Ishikawa (cell line): Measurements from ENCODE around the gene GOLGA1.
A peak's percentile ranks its signal among the peaks of the same experiment; 100 is the strongest.

Experiments
- CEBPB ChIP-seq: IDR thresholded peaks from 2 replicates; pipeline ENCODE4 v1.6.1; 2012
- CREB1 ChIP-seq: IDR thresholded peaks from 2 replicates; pipeline ENCODE4 v1.6.1; 2012; ENCODE audit warnings: low read depth
- EGR1 ChIP-seq: IDR thresholded peaks from 2 replicates; pipeline ENCODE4 v1.6.1; 2012
- EP300 ChIP-seq: IDR thresholded peaks from 2 replicates; pipeline ENCODE4 v1.6.1; 2012; ENCODE audit warnings: borderline replicate concordance
- FOXM1 ChIP-seq: IDR thresholded peaks from 2 replicates; pipeline ENCODE4 v1.6.1; 2012; ENCODE audit warnings: low read depth, borderline replicate concordance
- NFIC ChIP-seq: IDR thresholded peaks from 2 replicates; pipeline ENCODE4 v1.6.1; 2012
- RAD21 ChIP-seq: IDR thresholded peaks from 2 replicates; pipeline ENCODE4 v1.6.1; 2012; ENCODE audit warnings: low read depth
- TAF1 ChIP-seq: IDR thresholded peaks from 2 replicates; pipeline ENCODE4 v1.6.1; 2012; ENCODE audit warnings: low read depth, mild to moderate bottlenecking
- TCF12 ChIP-seq: IDR thresholded peaks from 2 replicates; pipeline ENCODE4 v1.6.1; 2012; ENCODE audit warnings: low read depth
- TEAD4 ChIP-seq: IDR thresholded peaks from 2 replicates; pipeline ENCODE4 v1.6.1; 2012
- YY1 ChIP-seq: IDR thresholded peaks from 2 replicates; pipeline ENCODE4 v1.6.1; 2012; ENCODE audit warnings: low read depth
- ZBTB7A ChIP-seq: IDR thresholded peaks from 2 replicates; pipeline ENCODE4 v1.6.1; 2012; ENCODE audit warnings: low read depth
- TF ChIP-seq, protein P1 (sequence below): IDR thresholded peaks from 2 replicates; pipeline ENCODE4 v1.6.1; 2012; ENCODE audit warnings: low read depth, mild to moderate bottlenecking
- TF ChIP-seq, protein P2 (sequence below): IDR thresholded peaks from 2 replicates; pipeline ENCODE4 v1.6.1; 2012
- TF ChIP-seq, protein P3 (sequence below): IDR thresholded peaks from 2 replicates; pipeline ENCODE4 v1.6.1; 2012

The GOLGA1 gene

DNA sequence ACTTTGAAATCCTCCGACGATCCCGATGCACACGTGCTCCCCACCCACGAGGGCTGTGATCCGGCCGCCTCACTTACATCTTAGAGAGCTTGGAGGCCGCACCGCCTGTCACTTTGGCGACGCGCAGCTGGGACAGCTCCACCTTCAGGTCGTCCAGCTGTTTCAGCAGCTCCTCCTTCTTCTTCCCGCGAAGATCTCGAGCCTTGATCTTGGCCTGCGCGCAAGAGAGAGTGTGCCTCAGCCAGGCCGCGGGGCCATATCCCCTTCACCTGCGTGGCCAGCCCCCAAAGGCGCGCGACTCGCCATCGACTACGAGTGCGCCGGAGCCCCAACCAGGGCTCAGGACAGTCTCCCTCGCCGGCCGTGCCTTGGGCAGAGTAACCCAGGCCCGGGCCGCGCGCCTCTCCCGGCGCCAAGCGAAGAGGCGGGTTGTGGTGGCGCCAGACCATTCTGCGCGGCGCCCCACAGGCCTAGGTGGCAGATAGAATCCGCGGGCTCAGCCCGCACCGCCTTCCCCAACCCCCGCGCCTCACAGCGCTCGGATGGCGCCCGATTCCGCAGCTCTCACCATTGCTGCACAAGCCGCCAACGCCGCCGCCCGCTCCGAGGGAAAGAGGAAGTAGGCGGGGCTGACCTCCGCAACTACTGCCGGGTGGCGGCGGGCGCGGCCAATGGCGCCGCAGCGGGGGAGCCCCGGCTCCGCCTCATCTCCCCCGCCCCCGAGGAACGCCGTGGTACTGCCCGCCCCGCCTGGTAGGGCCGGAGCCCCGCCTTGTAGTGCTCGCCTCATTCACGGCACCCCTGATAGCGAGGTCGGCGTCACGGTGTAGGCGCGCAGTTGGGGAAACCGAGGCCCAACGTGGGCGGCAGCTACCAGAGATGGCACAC lies 79.3 kb downstream of the GOLGA1 start, which contains the start of the genes ARPC5L and RPL35:
ARPC5L (plus strand) TSS at position 789 of the 888 bp plus-strand sequence. CDS start 7,161 bp downstream, outside the sequence.
RPL35 (minus strand) TSS at position 616 of the 888 bp plus-strand sequence; CDS start at position 571, 45 bp downstream.
- TF ChIP-seq FOXM1 (peak; percentile 39; the same call in 1 of the 2 replicates), NFIC (no peak; the same call in 1 of the 2 replicates), EGR1 (peak; percentile 58), TAF1 (peak; percentile 100), ZBTB7A (no peak), TCF12 (peak; percentile 80), CEBPB (no peak), TEAD4 (0 out of 2 replicates have a peak, but pooled peaks have one; percentile 14), CREB1 (no peak), RAD21 (no peak), YY1 (peak; percentile 72), EP300 (peak; percentile 27; the same call in 1 of the 2 replicates)
- TF ChIP-seq, protein P1, sequence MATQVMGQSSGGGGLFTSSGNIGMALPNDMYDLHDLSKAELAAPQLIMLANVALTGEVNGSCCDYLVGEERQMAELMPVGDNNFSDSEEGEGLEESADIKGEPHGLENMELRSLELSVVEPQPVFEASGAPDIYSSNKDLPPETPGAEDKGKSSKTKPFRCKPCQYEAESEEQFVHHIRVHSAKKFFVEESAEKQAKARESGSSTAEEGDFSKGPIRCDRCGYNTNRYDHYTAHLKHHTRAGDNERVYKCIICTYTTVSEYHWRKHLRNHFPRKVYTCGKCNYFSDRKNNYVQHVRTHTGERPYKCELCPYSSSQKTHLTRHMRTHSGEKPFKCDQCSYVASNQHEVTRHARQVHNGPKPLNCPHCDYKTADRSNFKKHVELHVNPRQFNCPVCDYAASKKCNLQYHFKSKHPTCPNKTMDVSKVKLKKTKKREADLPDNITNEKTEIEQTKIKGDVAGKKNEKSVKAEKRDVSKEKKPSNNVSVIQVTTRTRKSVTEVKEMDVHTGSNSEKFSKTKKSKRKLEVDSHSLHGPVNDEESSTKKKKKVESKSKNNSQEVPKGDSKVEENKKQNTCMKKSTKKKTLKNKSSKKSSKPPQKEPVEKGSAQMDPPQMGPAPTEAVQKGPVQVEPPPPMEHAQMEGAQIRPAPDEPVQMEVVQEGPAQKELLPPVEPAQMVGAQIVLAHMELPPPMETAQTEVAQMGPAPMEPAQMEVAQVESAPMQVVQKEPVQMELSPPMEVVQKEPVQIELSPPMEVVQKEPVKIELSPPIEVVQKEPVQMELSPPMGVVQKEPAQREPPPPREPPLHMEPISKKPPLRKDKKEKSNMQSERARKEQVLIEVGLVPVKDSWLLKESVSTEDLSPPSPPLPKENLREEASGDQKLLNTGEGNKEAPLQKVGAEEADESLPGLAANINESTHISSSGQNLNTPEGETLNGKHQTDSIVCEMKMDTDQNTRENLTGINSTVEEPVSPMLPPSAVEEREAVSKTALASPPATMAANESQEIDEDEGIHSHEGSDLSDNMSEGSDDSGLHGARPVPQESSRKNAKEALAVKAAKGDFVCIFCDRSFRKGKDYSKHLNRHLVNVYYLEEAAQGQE = peak; percentile 39
- TF ChIP-seq, protein P2, sequence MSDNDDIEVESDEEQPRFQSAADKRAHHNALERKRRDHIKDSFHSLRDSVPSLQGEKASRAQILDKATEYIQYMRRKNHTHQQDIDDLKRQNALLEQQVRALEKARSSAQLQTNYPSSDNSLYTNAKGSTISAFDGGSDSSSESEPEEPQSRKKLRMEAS = peak; percentile 82
- TF ChIP-seq, protein P3, sequence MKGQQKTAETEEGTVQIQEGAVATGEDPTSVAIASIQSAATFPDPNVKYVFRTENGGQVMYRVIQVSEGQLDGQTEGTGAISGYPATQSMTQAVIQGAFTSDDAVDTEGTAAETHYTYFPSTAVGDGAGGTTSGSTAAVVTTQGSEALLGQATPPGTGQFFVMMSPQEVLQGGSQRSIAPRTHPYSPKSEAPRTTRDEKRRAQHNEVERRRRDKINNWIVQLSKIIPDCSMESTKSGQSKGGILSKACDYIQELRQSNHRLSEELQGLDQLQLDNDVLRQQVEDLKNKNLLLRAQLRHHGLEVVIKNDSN = peak; percentile 22; the same call in 1 of the 2 replicates

DNA sequence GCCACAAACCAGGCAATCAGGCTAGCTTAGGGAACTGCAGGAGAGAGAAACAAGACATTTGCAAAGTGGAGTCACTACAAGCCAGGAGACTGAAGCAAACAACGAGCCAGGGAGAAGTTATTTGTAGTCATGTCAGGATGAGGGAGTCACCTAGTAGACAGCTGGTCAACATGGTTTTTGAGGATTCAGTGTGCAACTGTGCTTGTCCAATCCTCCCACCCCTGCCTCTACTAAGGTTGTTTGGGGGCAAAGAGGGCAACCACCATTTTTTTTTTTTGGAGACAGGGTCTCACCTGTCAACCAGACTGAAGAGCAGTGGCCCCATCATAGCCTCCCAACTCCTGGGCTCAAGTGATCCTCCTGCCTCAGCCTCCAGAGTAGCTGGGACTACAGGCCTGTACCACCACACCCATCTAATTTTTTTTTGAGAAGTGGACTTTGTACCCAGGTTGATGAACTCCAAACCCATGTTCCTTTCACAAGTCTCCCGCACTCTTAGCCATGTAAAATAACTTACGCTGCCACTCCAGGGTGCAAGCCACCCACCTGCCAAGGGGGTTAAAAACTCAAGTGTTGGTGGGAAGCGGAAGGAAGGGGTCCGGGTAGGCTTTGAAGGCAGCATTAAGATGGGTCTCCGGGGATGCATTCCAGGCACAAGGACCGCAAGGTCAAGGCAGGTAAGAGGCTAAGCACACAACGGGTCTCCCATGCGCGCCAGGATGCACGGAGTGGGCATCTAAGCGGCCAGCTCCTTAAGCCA lies 80.1 kb downstream of the GOLGA1 start:
- TF ChIP-seq TCF12 = no peak
- no peak for TF ChIP-seq EP300
- TF ChIP-seq CREB1 = no peak
- no peak for TF ChIP-seq EGR1
- TF ChIP-seq NFIC = no peak
- no peak for TF ChIP-seq ZBTB7A
- no peak for TF ChIP-seq RAD21
- TF ChIP-seq, protein P3 = no peak
- no peak for TF ChIP-seq FOXM1
- no peak for TF ChIP-seq TAF1
- TF ChIP-seq YY1 = no peak
- TF ChIP-seq TEAD4 = no peak
- TF ChIP-seq, protein P2 = no peak
- no peak for TF ChIP-seq CEBPB

DNA sequence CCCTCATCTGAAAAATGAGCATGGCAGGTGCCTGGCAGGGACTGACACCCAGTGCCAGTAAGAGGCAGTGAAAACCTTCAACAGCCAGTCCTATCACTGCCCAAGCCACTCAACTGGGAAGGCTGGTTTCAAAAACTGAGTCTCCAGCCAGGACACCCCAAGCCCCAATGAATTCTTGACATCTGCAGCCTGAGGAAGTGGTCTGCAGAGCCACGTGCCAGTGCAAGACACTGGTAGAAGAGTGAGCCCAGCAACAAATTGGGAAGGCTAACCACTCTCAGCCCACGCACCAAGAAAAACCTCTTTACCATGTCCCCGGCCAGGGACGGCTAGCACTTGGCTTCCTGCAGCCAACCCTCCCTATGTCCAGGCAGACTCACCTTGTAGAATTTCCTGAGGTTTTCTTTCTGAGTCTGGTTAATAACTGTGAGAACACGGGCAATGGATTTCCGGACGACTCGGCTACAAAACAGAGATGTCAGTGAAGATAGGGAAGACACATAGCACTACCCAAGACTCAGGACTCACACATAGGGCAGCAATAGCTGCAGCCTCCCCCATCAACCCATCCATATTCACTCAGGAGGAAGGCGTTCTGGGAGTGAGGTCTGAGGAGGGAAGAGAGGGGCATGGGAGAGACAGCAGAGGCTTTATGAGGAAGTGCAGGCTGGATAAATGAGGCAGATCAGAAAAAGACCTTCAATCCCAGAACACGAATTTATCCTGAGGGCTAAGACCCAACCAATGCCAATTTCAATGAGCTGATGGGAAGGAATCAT lies 80.9 kb downstream of the GOLGA1 start:
- TF ChIP-seq TAF1 = no peak

DNA sequence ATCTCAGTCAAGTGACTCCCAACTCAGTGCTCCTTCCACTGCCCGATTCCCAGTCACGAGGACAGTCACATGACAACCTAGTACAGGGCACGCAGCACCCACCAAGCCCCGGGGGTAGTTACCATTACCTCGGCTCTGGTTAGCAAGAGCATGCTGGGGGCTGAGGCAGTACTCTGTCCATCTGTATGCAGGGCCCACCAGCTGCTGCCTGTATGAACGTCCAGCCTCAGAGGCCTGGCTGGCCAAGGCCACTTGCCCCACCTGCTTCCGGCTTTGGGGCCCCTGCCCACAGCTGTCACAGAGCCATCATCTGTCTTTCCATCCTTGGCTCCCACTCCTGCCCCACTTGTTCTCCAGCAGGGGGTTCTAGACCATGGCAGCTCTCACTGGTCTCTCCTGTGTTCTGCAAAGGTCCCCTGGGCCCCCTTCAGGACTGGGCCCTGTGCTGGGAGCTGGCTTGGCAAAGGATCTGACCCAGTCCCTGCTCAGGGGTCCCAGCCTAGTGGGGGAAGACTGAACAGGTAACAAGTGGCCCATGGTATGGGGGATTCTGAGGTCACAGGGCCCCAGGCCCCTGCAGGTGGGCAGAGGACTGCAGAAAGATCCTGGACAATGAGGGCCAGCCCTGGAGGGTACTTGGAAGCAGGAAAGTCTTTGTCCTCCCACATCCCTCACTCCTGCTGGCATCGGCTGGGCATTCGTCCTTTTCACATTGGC lies 82.4 kb downstream of the GOLGA1 start:
- TF ChIP-seq ZBTB7A (no peak), CEBPB (no peak), EGR1 (no peak)

DNA sequence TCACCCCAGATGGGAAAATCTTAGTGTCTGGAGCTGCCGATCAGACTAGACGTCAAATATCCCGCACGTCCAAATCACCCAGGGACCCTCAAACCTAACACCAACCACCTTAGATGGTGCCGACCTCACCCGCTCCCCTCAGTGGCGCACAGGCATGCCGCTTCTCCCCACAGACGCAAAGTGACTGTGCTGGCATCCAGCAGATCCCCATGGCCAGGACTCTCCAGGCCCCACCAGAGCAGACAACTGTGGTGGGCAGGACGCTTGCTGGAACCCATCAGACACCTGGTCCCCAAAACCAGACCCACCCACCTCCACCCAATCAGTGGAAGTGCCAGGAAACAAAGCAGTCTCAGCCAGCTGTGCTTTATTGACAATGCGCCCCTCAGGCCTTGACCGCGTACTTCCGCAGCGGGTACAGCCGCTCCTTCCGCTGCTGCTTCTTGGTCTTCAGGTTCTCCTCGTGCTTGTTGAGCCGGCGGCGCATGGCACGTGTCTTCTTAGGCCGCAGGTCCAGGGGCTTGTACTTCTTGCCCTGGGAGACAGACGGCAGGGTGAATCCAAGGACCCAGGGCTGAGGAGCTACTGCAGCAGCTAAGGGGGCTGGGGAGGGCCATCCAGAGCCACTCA lies 83.2 kb downstream of the GOLGA1 start:
- no peak for TF ChIP-seq YY1
- TF ChIP-seq, protein P1 = no peak
- TF ChIP-seq TEAD4 = no peak
